ENCODE data around the gene SLC7A6OS. TPM values are rescaled to one million over a fixed set of nuclear protein-coding genes. Genes with fewer than 3 reads are reported as not detected.
A peak's percentile ranks its signal among the peaks of the same experiment; 100 is the strongest.

The SLC7A6OS gene
- total RNA-seq, result 10 to 100 TPM; 17.4 to 21.7 TPM

DNA sequence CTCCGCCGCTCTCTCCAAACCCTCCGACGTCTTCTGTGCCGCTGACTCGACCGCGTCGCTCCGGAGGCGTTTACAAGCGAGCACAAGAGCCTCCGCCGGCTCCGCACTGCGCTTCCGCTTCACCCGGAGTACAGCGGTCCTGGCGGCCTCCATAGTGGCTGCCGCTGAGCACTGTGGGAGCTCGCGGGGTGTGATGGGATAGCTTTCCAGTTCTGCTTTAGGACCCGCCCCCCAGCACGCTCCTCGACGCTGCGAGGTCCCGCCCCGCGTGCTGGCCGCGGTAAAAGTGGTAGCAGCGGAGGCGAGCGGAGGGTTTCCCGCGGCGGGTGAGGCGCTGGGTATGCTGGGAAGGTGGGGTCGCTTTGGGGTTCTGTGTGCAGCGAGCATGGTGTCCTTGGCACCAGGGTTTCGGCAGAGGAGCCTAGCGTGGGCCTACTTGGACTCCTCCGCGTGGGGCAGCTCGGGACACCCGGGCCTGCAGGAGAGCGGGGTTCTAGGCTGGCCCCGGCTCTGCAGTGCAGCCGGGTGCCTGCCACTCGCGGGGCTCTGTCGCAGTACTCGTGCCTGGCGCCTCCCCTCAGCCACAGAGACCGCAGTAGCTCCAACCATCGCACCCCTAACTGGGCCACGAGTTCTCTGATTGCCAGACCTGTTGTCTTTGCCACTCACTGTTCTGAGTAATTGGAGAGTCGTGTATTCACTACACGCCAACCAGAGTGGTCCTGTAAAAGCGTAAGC, at the start of gene SLC7A6OS, which contains the start of gene PRMT7:
Gene SLC7A6OS (minus strand): TSS at position 173 of the 738 bp plus-strand sequence. CDS start 20 bp downstream, at position 153.
Gene PRMT7 (plus strand): TSS at position 246 of the 738 bp plus-strand sequence. CDS start 4,961 bp downstream, outside the sequence.
- POLR2A ChIA-PET, result interaction anchor here (0.6 to 2.0 kb wide), 11 partner anchors 8 to 447 kb away, joined by 3 to 19 read pairs (median 4); partner anchors contain the start of genes NFATC3 and SLC7A6
- H3K27ac Mint-ChIP-seq, result peak within 1 kb of the TSS; percentile 92
- H3K9me3 Mint-ChIP-seq (ENCODE audit: low read depth), result no peaks in the 10 kb centered on the region
- peaks cover 42% of the 10 kb centered on the region for H3K4me1 Mint-ChIP-seq
- no peaks in the 10 kb centered on the region for H3K27me3 Mint-ChIP-seq
- intact Hi-C loops (cut with DNase I, micrococcal nuclease), result loop anchor here (1.0 to 2.0 kb wide), 9 partner anchors 8 to 504 kb away; partner anchors contain the start of genes SLC7A6 (in 2 of the 2), CENPT (in 1 of the 2), NFATC3 (in 1 of the 2) and PLA2G15 (in 1 of the 2)
- peak within 1 kb of the TSS; percentile 90 for H3K4me3 Mint-ChIP-seq
- ATAC-seq (peak; percentile 99), DNase-seq (peak; percentile 97)
- CTCF ChIA-PET, result interaction anchor here (0.5 to 2.4 kb wide), 17 partner anchors 10 to 49 kb away, joined by 3 to 18 read pairs (median 5); partner anchors contain the start of gene SLC7A6
- H3K36me3 Mint-ChIP-seq (ENCODE audit: low read depth), result peaks cover 41% of the 10 kb centered on the region

DNA sequence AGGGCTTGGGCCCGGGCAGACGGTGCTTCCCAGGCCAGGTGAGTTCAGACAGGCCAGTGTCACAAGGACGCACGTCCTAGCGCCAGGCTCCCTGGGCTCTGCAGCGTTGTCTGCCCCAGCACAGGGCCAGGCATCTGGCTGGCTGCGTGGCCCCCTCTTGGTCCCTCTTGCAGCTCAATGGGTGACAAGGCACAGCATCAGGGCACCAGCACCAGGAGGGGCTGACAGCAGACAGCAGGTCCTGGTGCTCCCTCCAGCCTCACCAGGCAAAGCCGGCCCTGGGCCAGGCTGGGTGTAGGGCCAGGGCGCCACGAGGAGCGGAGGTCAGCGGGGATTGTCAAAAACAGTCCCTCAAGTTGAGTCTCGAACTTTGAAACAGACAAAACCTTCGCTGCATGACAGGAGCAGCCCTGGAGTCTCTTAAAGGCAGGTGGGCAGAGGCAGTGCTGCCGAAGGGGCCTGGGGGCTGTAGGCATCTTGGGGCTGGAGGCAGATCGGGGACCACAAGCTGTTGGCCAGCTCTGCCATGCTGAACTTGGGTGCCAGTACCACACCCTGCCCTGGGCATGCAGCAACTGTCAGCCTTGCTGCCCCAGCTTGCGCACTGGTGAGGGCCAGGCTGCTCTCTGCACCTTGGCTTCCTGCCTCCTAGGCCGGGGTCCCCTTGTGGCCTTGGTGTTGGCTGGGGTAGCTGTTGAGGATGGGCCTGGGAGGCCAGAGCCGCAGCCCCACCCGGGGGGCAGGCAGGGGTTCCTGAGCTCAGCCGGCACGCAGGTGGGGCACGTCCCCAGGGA, 48.8 kb upstream of the SLC7A6OS start:
- Mint-ChIP-seq H3K9me3 (ENCODE audit: low read depth) (no peaks in the 10 kb centered on the region), H3K27ac (no peak overlapping the region), H3K27me3 (no peaks in the 10 kb centered on the region), H3K4me1 (peaks cover 29% of the 10 kb centered on the region), H3K4me3 (no peak overlapping the region), H3K36me3 (ENCODE audit: low read depth) (peaks cover 28% of the 10 kb centered on the region)
- POLR2A ChIA-PET, result no interaction called here
- ATAC-seq (no peak), DNase-seq (no peak)
- CTCF ChIA-PET, result interaction anchor here (0.8 kb wide), 1 partner anchor 37 kb away, joined by 3 read pairs; no protein-coding TSS in a partner anchor
- intact Hi-C loops (cut with DNase I, micrococcal nuclease), result no loop called here

DNA sequence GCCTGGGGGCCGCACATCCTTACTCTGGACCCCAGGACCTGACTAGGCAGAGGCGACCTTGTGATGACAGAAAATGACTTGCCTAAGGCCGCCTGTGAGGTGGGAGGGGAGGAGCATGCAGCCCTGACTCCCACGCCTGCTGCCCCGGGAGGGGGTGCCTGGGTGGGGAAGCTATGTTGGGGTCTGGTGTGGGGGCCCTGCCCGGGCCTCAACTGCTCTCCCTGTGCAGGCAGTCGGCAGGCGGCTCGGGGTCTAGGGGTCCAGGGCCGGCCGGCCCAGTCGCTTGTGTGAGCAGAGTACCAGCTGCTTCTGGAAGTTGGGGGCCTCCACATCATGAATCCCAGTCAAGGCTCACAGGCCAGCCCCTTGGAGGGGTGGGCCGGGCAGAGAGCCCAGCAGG, 48.2 kb upstream of the SLC7A6OS start:
- no peak overlapping the region for H3K4me3 Mint-ChIP-seq
- H3K36me3 Mint-ChIP-seq (ENCODE audit: low read depth), result peaks cover 33% of the 10 kb centered on the region
- no peak overlapping the region for H3K27ac Mint-ChIP-seq
- DNase-seq (no peak), ATAC-seq (no peak)
- ChIA-PET POLR2A (no interaction called here), CTCF (no interaction called here)
- intact Hi-C loops (cut with DNase I, micrococcal nuclease), result no loop called here
- H3K27me3 Mint-ChIP-seq, result no peaks in the 10 kb centered on the region
- no peaks in the 10 kb centered on the region for H3K9me3 Mint-ChIP-seq (ENCODE audit: low read depth)
- H3K4me1 Mint-ChIP-seq, result peaks cover 29% of the 10 kb centered on the region

DNA sequence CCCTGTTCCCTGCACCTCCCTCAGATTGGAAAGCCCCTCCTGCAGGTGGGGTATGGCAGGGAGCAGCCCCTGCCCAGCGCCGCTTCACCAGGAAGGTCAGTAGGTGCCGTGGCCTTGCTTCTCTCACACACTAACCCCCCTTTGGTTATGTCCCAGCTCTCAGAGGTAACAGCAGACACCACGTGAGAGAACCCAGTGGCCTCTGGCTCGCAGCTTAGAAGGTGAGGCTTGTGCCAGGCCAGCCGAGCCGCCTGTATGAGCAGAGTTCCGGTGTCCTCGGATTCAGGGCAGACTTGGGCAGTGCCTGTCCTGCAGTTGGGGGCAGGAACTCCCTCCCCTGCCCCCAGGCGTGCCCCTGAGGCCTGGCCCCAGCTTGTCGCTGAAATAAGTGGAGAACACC, 47.2 kb upstream of the SLC7A6OS start:
- ChIA-PET CTCF (interaction anchor here (0.9 kb wide), 1 partner anchor 8 kb away, joined by 4 read pairs; no protein-coding TSS in a partner anchor), POLR2A (no interaction called here)
- no peak overlapping the region for H3K27ac Mint-ChIP-seq
- intact Hi-C loops (cut with DNase I, micrococcal nuclease), result no loop called here
- no peaks in the 10 kb centered on the region for H3K9me3 Mint-ChIP-seq (ENCODE audit: low read depth)
- peaks cover 29% of the 10 kb centered on the region for H3K4me1 Mint-ChIP-seq
- H3K4me3 Mint-ChIP-seq, result no peak overlapping the region
- peaks cover 40% of the 10 kb centered on the region for H3K36me3 Mint-ChIP-seq (ENCODE audit: low read depth)
- no peak for DNase-seq
- no peak for ATAC-seq
- no peaks in the 10 kb centered on the region for H3K27me3 Mint-ChIP-seq

DNA sequence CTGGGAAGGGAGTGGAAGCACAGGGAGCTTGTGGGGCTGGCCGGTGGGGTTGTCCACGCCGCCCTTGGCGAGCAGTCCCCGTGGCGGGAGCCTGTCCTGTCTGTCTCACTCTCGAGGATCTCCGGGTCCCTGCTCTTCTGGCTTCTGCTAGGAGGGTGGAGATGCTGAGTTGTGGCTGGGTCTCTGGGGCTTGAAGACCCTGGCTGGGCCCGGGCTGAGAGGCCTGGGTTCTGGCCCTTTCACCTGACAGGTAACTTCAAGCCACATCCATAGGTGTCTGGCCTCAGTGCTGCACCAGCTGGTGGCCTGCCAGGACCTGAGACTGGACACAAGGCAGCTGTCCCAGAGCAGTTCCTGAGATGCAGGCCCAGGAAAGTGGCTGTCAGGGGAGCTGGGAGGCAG, 46.8 kb upstream of the SLC7A6OS start:
- Mint-ChIP-seq H3K27ac (no peak overlapping the region), H3K9me3 (ENCODE audit: low read depth) (no peaks in the 10 kb centered on the region)

DNA sequence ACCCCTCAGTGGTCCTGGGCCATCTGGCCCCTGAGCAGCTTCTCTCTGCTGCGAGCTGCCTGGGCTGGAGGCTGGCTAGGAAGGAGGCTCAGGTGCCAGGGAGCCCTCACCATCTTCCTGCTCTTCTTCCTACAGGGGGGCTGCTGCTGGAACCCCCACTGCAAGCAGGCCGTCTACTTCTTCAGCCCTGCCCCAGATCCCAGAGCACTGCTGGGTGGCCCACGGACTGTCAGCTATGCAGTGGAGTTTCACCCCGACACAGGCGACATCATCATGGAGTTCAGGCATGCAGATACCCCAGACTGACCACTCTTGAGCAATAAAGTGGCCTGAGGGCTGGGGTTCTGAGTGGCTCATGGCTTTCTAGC, 46.2 kb upstream of the SLC7A6OS start:
- Mint-ChIP-seq H3K9me3 (ENCODE audit: low read depth) (no peaks in the 10 kb centered on the region), H3K4me1 (peaks cover 29% of the 10 kb centered on the region), H3K27ac (no peak overlapping the region), H3K4me3 (no peak overlapping the region), H3K36me3 (ENCODE audit: low read depth) (peaks cover 46% of the 10 kb centered on the region), H3K27me3 (no peaks in the 10 kb centered on the region)
- no peak for DNase-seq
- no peak for ATAC-seq
- intact Hi-C loops (cut with DNase I, micrococcal nuclease), result no loop called here
- ChIA-PET POLR2A (no interaction called here), CTCF (interaction anchor here (0.8 to 1.3 kb wide), 5 partner anchors 9 to 95 kb away, joined by 3 to 6 read pairs (median 3); no protein-coding TSS in a partner anchor)

More for the DNA sequence above, 46.8 kb upstream of the SLC7A6OS start:
- H3K4me3 Mint-ChIP-seq, result no peak overlapping the region
- H3K4me1 Mint-ChIP-seq, result peaks cover 29% of the 10 kb centered on the region
- CTCF ChIA-PET, result interaction anchor here (0.9 kb wide), 1 partner anchor 9 kb away, joined by 4 read pairs; no protein-coding TSS in a partner anchor
- intact Hi-C loops (cut with DNase I, micrococcal nuclease), result no loop called here
- H3K27me3 Mint-ChIP-seq, result no peaks in the 10 kb centered on the region
- ATAC-seq (no peak), DNase-seq (no peak)
- peaks cover 42% of the 10 kb centered on the region for H3K36me3 Mint-ChIP-seq (ENCODE audit: low read depth)
- POLR2A ChIA-PET, result no interaction called here

DNA sequence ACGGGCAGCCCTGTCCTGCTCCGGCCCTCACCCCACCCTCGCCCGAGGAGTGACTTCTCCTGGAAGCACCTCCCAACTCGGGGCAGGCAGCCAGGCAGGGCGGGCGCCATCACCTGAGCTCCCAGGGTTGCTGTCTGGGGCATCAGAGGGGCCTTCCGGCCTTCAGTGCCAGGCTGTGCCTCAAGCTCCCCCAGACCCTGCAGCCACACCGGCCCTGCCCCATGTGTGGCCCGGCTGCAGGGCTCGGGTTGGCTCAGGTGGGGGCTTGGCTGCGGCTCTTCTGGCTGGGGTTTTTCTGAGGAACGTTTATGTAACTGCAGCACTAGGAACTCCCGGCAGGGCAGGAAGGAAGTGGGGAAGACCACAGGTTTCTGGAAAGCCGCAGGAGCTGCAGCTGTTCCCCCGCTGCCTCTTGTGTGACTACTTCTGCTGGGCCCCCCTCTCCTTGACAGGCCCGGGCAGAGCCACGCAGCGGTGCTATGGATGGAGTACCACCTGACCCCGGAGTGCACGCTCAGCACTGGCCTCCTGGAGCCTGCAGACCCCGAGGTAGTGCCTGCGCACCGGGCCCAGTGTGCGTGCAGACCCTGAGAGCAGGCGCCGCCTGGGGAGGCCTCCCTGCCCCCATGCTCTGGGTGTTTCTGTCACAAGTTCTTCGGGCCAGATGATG, 45.6 kb upstream of the SLC7A6OS start:
- Mint-ChIP-seq H3K9me3 (ENCODE audit: low read depth) (no peaks in the 10 kb centered on the region), H3K36me3 (ENCODE audit: low read depth) (peaks cover 46% of the 10 kb centered on the region), H3K4me3 (no peak overlapping the region), H3K27ac (no peak overlapping the region), H3K4me1 (peaks cover 29% of the 10 kb centered on the region), H3K27me3 (no peaks in the 10 kb centered on the region)
- DNase-seq (peak; percentile 78), ATAC-seq (peak; percentile 80)
- ChIA-PET CTCF (interaction anchor here (0.6 to 1.3 kb wide), 6 partner anchors 11 to 112 kb away, joined by 3 to 6 read pairs (median 3); partner anchors contain the start of gene PLA2G15), POLR2A (interaction anchor here (0.6 to 1.2 kb wide), 2 partner anchors 93 to 540 kb away, joined by 3 to 4 read pairs; partner anchors contain the start of gene SLC7A6)
- intact Hi-C loops (cut with DNase I, micrococcal nuclease), result no loop called here

DNA sequence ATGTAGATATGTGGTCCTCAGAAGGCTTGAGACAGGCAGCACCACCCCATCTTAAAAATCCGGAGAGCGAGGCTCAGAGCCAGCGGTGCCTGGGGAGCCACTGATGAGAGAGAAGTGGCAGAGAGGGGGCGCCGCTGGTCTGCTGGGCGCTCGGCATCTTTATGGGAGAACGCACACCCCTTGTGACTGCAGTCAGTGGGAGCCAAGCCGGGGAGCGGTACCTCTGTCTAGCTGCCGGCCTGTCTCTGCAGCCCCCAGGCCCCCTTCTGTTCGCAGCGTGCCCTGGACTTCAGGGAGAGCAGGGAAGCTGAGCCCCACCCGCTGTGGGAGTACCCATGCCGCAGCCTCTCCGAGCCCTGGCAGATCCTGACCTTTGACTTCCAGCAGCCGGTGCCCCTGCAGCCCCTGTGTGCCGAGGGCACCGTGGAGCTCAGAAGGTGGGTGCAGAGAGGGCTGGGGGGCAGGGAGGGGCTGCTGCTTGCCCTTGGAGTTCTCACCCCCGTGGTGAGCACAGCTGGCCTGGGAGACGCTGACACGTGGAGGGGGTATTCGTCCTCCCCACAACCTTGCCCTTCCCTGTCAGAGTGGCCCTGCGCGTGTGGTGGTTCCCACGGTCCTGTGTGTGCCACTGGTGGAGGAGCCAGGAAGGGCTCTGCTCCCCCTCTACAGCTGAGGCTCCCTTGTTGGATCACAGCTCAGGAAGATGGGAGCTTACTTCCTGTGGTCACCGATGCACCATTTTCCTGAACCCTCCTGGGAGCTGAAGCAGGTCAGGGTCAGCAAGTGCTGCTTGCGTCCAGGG, 44.9 kb upstream of the SLC7A6OS start:
- ChIA-PET CTCF (interaction anchor here (0.6 to 1.3 kb wide), 3 partner anchors 21 to 111 kb away, joined by 3 to 6 read pairs (median 3); partner anchors contain the start of gene PLA2G15), POLR2A (interaction anchor here (0.6 to 1.2 kb wide), 2 partner anchors 92 to 539 kb away, joined by 3 to 4 read pairs; partner anchors contain the start of gene SLC7A6)
- peak; percentile 48 for DNase-seq
- Mint-ChIP-seq H3K36me3 (ENCODE audit: low read depth) (peaks cover 46% of the 10 kb centered on the region), H3K4me1 (peaks cover 29% of the 10 kb centered on the region), H3K27me3 (no peaks in the 10 kb centered on the region), H3K4me3 (no peak overlapping the region), H3K27ac (no peak overlapping the region), H3K9me3 (ENCODE audit: low read depth) (no peaks in the 10 kb centered on the region)
- intact Hi-C loops (cut with DNase I, micrococcal nuclease), result no loop called here
- ATAC-seq, result no peak

DNA sequence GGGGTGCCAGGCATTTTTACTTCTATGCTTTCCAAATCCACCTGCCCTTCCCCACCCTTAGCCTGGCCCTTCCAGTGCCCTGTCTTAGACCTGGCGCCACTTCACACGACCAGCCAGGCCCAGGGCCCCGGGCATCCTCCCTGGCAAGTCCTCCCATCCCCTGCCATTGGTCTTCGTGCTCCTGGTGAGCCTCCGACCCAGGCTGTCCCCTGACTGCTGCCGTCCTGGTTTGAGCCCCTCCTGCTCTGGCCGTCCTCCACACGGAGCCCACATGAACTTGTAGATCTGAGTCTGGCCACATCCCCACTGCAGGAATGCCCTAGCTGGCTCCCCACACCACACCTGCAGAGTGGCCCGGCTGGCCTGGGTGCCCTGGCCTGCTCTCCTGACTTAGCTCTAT, 44.1 kb upstream of the SLC7A6OS start:
- peaks cover 29% of the 10 kb centered on the region for H3K4me1 Mint-ChIP-seq
- intact Hi-C loops (cut with DNase I, micrococcal nuclease), result no loop called here
- H3K4me3 Mint-ChIP-seq, result no peak overlapping the region
- ChIA-PET POLR2A (no interaction called here), CTCF (no interaction called here)
- H3K27ac Mint-ChIP-seq, result no peak overlapping the region
- peaks cover 50% of the 10 kb centered on the region for H3K36me3 Mint-ChIP-seq (ENCODE audit: low read depth)
- no peaks in the 10 kb centered on the region for H3K27me3 Mint-ChIP-seq
- ATAC-seq (no peak), DNase-seq (no peak)
- no peaks in the 10 kb centered on the region for H3K9me3 Mint-ChIP-seq (ENCODE audit: low read depth)

DNA sequence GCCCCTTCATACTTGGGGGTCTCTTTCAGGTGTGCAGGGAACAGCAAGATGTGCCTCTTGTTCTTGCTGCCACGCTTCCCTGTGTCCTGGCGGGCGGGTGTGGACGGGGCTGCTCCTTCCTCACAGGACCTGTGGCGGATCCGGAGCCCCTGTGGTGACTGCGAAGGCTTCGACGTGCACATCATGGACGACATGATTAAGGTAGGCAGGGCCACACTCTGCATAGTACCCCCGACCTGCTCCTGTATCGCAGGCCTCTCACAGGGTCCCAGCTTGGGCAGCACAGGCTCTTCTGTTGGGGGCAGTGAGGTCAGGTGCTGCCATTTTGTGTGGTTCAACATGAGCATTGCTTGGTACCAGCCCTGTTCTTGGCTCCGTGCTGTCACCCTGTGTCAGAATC, 42.6 kb upstream of the SLC7A6OS start:
- POLR2A ChIA-PET, result no interaction called here

More for the DNA sequence above, 42.6 kb upstream of the SLC7A6OS start:
- CTCF ChIA-PET, result interaction anchor here (0.6 to 1.0 kb wide), 2 partner anchors 42 to 1184 kb away, joined by 3 read pairs; no protein-coding TSS in a partner anchor
- Mint-ChIP-seq H3K4me3 (no peak overlapping the region), H3K9me3 (ENCODE audit: low read depth) (no peaks in the 10 kb centered on the region), H3K36me3 (ENCODE audit: low read depth) (peaks cover 61% of the 10 kb centered on the region), H3K27me3 (no peaks in the 10 kb centered on the region), H3K4me1 (peaks cover 29% of the 10 kb centered on the region), H3K27ac (no peak overlapping the region)
- DNase-seq (no peak), ATAC-seq (no peak)
- intact Hi-C loops (cut with DNase I, micrococcal nuclease), result no loop called here
